Endothelial cell (in vitro differentiated cells): Measurements from ENCODE around the gene POLD4. TPM values are rescaled to one million over a fixed set of nuclear protein-coding genes. Genes with fewer than 3 reads are reported as not detected.

Source experiments
- DNase-seq: peaks from one replicate; pipeline ENCODE4 v3.0.0; 2021; ENCODE audit warnings: low spot score
- H3K27ac Mint-ChIP-seq: one replicate; pipeline ENCODE4 v1.8.0; 2021; ENCODE audit warnings: mixed read lengths, inconsistent platforms; ENCODE audit not compliant: unreplicated experiment
- H3K27me3 Mint-ChIP-seq: one replicate; pipeline ENCODE4 v1.8.0; 2021; ENCODE audit warnings: mild to moderate bottlenecking, moderate library complexity, mixed read lengths, inconsistent platforms; ENCODE audit not compliant: unreplicated experiment
- H3K36me3 Mint-ChIP-seq: one replicate; pipeline ENCODE4 v1.8.0; 2021; ENCODE audit warnings: mild to moderate bottlenecking, low read depth, mixed read lengths, inconsistent platforms; ENCODE audit not compliant: unreplicated experiment
- H3K4me1 Mint-ChIP-seq: one replicate; pipeline ENCODE4 v1.8.0; 2021; ENCODE audit warnings: mild to moderate bottlenecking, mixed read lengths, inconsistent platforms; ENCODE audit not compliant: unreplicated experiment
- H3K4me3 Mint-ChIP-seq: one replicate; pipeline ENCODE4 v1.8.0; 2021; ENCODE audit warnings: mild to moderate bottlenecking, mixed read lengths, inconsistent platforms; ENCODE audit not compliant: unreplicated experiment
- H3K9me3 Mint-ChIP-seq: one replicate; pipeline ENCODE4 v1.8.0; 2021; ENCODE audit warnings: mixed read lengths, inconsistent platforms; ENCODE audit not compliant: unreplicated experiment
- CTCF ChIP-seq: fragments of 200-600 bp; sonication (generic); IDR thresholded peaks from one replicate; pipeline ENCODE4 v1.5.0; 2021; ENCODE audit warnings: antibody characterized with exemption; ENCODE audit not compliant: unreplicated experiment
- total RNA-seq: library from RNA; stranded (reverse); fragmentation: NEBNext Ultra II Directional; extraction: Animal tissue kit (Norgen Biotek cat#: 25700); gene quantifications from one replicate; pipeline ENCODE4 v1.2.1, GENCODE V29; 2021; ENCODE audit not compliant: unreplicated experiment

The POLD4 gene
- total RNA-seq, 1 donor from 2014 or later = 92.1 TPM

- Mint-ChIP-seq H3K4me3 (peak overlapping the region; percentile 72), H3K27me3 (peaks cover 17% of the 10 kb centered on the region)
- no peak for DNase-seq
Measured at GRCh38 chr11:67396587-67397389, 43.4 kb upstream of the POLD4 start.

GRCh38 chr11:67396259-67396581 lies 42.9 kb upstream of the POLD4 start:
- peak overlapping the region; percentile 61 for H3K27ac Mint-ChIP-seq
- no peak for TF ChIP-seq CTCF
- H3K36me3 Mint-ChIP-seq = peaks cover 12% of the 10 kb centered on the region
- no peak for DNase-seq
- H3K4me1 Mint-ChIP-seq = peaks cover 36% of the 10 kb centered on the region
- H3K27me3 Mint-ChIP-seq = peaks cover 17% of the 10 kb centered on the region
- peak overlapping the region; percentile 39 for H3K4me3 Mint-ChIP-seq
- no peaks in the 10 kb centered on the region for H3K9me3 Mint-ChIP-seq

More at GRCh38 chr11:67396587-67397389, 43.4 kb upstream of the POLD4 start:
- peak overlapping the region; percentile 83 for H3K27ac Mint-ChIP-seq
- H3K4me1 Mint-ChIP-seq = peaks cover 36% of the 10 kb centered on the region
- no peaks in the 10 kb centered on the region for H3K9me3 Mint-ChIP-seq
- no peak for TF ChIP-seq CTCF
- peaks cover 12% of the 10 kb centered on the region for H3K36me3 Mint-ChIP-seq

DNA sequence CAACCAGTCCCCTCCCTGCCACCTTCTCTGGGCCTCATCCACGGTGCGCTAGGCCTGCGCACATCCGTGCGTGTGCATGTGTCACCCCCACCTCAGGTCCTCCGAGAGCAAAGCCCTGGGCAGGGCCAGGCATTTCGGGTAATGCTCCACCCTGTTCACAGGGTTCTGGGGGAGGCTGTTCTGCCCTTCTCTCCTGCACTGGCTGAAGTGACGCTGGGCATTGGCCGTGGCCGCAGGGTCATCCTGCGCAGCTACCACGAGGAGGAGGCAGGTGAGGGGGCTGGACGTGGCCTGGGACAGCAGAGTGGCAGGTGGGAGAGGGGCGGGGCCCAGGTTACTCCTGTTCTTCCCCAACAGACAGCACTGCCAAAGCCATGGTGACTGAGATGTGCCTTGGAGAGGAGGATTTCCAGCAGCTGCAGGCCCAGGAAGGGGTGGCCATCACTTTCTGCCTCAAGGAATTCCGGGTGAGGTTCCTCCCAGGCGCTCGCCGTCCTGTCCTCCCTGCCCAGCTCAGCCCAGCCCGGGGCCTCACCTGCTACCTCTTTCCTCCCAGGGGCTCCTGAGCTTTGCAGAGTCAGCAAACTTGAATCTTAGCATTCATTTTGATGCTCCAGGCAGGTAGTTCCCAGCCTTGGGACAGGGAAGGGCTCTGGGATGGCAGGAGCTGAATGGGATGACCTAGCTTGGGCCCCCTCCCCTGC lies 42.4 kb upstream of the POLD4 start:
- Mint-ChIP-seq H3K36me3 (peaks cover 12% of the 10 kb centered on the region), H3K4me1 (peaks cover 35% of the 10 kb centered on the region), H3K27ac (no peak overlapping the region), H3K4me3 (no peak overlapping the region), H3K27me3 (peaks cover 17% of the 10 kb centered on the region), H3K9me3 (no peaks in the 10 kb centered on the region)
- no peak for TF ChIP-seq CTCF
- no peak for DNase-seq

- DNase-seq = no peak
- no peak for TF ChIP-seq CTCF
- Mint-ChIP-seq H3K4me1 (peaks cover 32% of the 10 kb centered on the region), H3K36me3 (peaks cover 12% of the 10 kb centered on the region), H3K9me3 (no peaks in the 10 kb centered on the region), H3K27me3 (peaks cover 18% of the 10 kb centered on the region), H3K27ac (no peak overlapping the region), H3K4me3 (peak overlapping the region; percentile 30)
Measured at GRCh38 chr11:67393990-67394389, 40.6 kb upstream of the POLD4 start.

GRCh38 chr11:67393437-67393836 lies 40.1 kb upstream of the POLD4 start:
- Mint-ChIP-seq H3K4me1 (peaks cover 32% of the 10 kb centered on the region), H3K9me3 (no peaks in the 10 kb centered on the region), H3K27ac (no peak overlapping the region), H3K27me3 (peaks cover 18% of the 10 kb centered on the region), H3K4me3 (peak overlapping the region; percentile 30), H3K36me3 (peaks cover 11% of the 10 kb centered on the region)
- TF ChIP-seq CTCF = no peak
- no peak for DNase-seq
